Endothelial cell (in vitro differentiated cells): Measurements from ENCODE around the gene RIMS1. TPM values are rescaled to one million over a fixed set of nuclear protein-coding genes. Genes with fewer than 3 reads are reported as not detected.

Source experiments
- DNase-seq: peaks from one replicate; pipeline ENCODE4 v3.0.0; 2021; ENCODE audit warnings: low spot score
- H3K27ac Mint-ChIP-seq: one replicate; pipeline ENCODE4 v1.8.0; 2021; ENCODE audit warnings: mixed read lengths, inconsistent platforms; ENCODE audit not compliant: unreplicated experiment
- H3K27me3 Mint-ChIP-seq: one replicate; pipeline ENCODE4 v1.8.0; 2021; ENCODE audit warnings: mild to moderate bottlenecking, moderate library complexity, mixed read lengths, inconsistent platforms; ENCODE audit not compliant: unreplicated experiment
- H3K36me3 Mint-ChIP-seq: one replicate; pipeline ENCODE4 v1.8.0; 2021; ENCODE audit warnings: mild to moderate bottlenecking, low read depth, mixed read lengths, inconsistent platforms; ENCODE audit not compliant: unreplicated experiment
- H3K4me1 Mint-ChIP-seq: one replicate; pipeline ENCODE4 v1.8.0; 2021; ENCODE audit warnings: mild to moderate bottlenecking, mixed read lengths, inconsistent platforms; ENCODE audit not compliant: unreplicated experiment
- H3K4me3 Mint-ChIP-seq: one replicate; pipeline ENCODE4 v1.8.0; 2021; ENCODE audit warnings: mild to moderate bottlenecking, mixed read lengths, inconsistent platforms; ENCODE audit not compliant: unreplicated experiment
- H3K9me3 Mint-ChIP-seq: one replicate; pipeline ENCODE4 v1.8.0; 2021; ENCODE audit warnings: mixed read lengths, inconsistent platforms; ENCODE audit not compliant: unreplicated experiment
- total RNA-seq: library from RNA; stranded (reverse); fragmentation: NEBNext Ultra II Directional; extraction: Animal tissue kit (Norgen Biotek cat#: 25700); gene quantifications from one replicate; pipeline ENCODE4 v1.2.1, GENCODE V29; 2021; ENCODE audit not compliant: unreplicated experiment
- TF ChIP-seq, protein P1 (sequence below): fragments of 200-600 bp; sonication (generic); IDR thresholded peaks from one replicate; pipeline ENCODE4 v1.5.0; 2021; ENCODE audit warnings: antibody characterized with exemption; ENCODE audit not compliant: unreplicated experiment

Gene RIMS1
- total RNA-seq, 1 donor from 2014 or later, result 1.8 TPM

DNA sequence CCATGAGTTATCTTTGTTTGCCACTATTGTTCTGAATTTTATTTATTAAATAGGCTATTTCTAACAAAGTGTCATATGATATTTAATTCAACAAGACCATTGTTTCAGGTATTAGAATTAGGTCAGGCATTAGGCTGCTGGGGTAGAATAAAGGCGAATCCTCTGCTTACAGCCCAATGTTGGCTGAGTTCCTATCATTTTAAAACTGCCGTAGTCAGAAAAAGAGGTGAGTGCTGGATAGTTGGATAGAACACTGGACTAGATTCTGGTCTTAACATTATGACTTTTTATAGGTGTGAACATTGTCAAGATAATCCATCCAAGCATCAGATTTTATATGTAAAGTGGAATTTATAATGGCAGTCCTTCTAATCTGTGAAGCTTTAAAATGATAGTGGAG lies 6.3 kb downstream of the RIMS1 start:
- H3K4me3 Mint-ChIP-seq, result no peak overlapping the region
- no peaks in the 10 kb centered on the region for H3K27me3 Mint-ChIP-seq
- TF ChIP-seq, protein P1, sequence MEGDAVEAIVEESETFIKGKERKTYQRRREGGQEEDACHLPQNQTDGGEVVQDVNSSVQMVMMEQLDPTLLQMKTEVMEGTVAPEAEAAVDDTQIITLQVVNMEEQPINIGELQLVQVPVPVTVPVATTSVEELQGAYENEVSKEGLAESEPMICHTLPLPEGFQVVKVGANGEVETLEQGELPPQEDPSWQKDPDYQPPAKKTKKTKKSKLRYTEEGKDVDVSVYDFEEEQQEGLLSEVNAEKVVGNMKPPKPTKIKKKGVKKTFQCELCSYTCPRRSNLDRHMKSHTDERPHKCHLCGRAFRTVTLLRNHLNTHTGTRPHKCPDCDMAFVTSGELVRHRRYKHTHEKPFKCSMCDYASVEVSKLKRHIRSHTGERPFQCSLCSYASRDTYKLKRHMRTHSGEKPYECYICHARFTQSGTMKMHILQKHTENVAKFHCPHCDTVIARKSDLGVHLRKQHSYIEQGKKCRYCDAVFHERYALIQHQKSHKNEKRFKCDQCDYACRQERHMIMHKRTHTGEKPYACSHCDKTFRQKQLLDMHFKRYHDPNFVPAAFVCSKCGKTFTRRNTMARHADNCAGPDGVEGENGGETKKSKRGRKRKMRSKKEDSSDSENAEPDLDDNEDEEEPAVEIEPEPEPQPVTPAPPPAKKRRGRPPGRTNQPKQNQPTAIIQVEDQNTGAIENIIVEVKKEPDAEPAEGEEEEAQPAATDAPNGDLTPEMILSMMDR, result no peak

DNA sequence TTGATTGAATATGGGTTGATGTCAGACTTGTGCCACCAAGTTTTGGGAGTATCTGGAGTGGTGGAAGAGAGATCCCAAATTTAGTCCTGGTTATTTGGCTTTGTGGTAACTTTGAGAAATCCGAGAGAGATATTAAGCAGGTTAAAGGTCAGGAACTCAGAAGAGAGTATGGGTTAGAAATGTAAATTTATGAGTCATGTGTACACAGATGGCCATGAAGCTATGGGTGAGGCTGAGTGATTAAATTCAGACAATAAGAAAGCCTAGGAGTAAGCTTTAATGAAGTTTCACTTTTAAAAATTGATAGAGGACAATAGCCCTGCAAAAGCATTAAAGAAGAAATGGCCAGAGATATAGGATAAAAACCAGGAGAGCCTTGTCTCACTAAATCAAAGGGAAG lies 14.3 kb downstream of the RIMS1 start:
- H3K4me1 Mint-ChIP-seq, result no peaks in the 10 kb centered on the region
- H3K9me3 Mint-ChIP-seq, result no peaks in the 10 kb centered on the region
- no peak for DNase-seq
- TF ChIP-seq, protein P1, result no peak
- no peak overlapping the region for H3K27ac Mint-ChIP-seq
- no peak overlapping the region for H3K4me3 Mint-ChIP-seq
- no peaks in the 10 kb centered on the region for H3K36me3 Mint-ChIP-seq
- no peaks in the 10 kb centered on the region for H3K27me3 Mint-ChIP-seq

More for the DNA sequence above, 6.3 kb downstream of the RIMS1 start:
- no peak for DNase-seq
- Mint-ChIP-seq H3K9me3 (no peaks in the 10 kb centered on the region), H3K36me3 (no peaks in the 10 kb centered on the region), H3K4me1 (peaks cover 12% of the 10 kb centered on the region), H3K27ac (no peak overlapping the region)

DNA sequence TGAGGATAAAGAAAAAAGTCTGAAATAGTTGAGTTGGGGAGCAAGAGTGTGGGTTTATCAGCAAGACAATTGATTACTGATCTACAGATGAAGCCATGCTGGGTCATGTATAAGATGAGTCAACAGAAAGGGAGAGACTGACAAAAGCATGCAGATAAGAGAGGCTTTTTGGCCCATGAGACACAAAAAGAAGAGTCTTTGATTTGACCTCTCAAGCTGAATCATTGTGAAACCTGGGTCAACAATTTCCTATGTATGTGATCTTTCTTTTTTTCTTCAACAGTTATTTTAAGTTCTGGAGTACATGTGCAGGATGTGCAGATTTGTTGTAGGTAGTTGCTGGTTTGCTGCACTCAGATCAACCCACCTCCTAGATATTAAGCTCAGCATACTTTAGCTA lies 15.9 kb downstream of the RIMS1 start:
- H3K27ac Mint-ChIP-seq, result no peak overlapping the region

DNA sequence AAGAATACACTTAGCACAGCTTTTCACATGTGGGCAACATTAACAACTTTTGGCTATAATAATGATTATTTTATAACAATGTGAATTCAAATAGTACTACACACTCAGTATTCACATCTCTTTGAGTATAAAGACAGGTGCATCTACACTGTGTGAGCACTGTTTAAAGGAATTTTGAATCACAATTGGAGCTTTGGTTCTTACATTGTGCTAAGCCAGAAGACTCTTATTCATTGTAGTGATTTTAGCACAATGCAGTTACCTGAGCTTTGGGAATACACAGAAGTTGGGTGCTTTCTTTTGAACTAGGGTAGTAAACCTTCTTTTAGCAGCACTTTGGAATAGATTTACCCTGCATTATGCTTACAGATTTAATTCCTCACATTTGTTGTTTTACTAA lies 20.5 kb downstream of the RIMS1 start:
- H3K4me3 Mint-ChIP-seq, result no peak overlapping the region
- H3K4me1 Mint-ChIP-seq, result no peaks in the 10 kb centered on the region
- H3K9me3 Mint-ChIP-seq, result no peaks in the 10 kb centered on the region
- H3K36me3 Mint-ChIP-seq, result no peaks in the 10 kb centered on the region
- DNase-seq, result no peak
- no peaks in the 10 kb centered on the region for H3K27me3 Mint-ChIP-seq
- TF ChIP-seq, protein P1, result no peak
- H3K27ac Mint-ChIP-seq, result no peak overlapping the region

More for the DNA sequence above, 15.9 kb downstream of the RIMS1 start:
- no peaks in the 10 kb centered on the region for H3K27me3 Mint-ChIP-seq
- no peaks in the 10 kb centered on the region for H3K4me1 Mint-ChIP-seq
- H3K4me3 Mint-ChIP-seq, result no peak overlapping the region
- TF ChIP-seq, protein P1, result no peak
- H3K36me3 Mint-ChIP-seq, result no peaks in the 10 kb centered on the region
- no peaks in the 10 kb centered on the region for H3K9me3 Mint-ChIP-seq
- no peak for DNase-seq

DNA sequence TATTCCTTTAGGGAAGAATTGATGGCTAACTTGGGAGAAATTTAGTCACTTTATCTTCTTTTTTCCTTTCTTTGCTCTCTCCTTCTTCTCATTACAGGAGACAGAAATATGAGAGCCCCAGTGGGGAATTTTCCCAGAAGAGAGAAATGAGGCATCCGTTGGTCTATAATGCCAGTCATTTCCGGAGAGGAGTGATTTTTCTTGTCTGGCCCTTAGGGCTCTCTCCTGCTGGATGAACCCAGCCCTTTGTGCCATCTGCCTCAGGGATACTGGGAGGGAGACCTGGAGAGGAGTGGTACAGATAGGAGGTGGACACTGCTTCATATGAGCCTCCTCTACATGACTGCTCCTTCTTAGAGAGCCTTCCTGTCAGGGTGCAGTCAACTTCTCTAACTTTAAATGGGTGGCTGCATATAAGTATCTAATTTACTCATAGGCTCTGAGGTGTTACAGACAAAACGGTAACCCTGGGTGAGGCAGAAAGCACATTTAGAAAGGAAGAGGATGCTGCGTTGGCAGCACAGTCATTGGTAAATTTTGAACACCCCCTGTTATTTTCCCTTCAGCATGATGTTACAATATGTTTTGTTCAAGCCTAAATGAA lies 21.9 kb downstream of the RIMS1 start:
- TF ChIP-seq, protein P1, result no peak
- Mint-ChIP-seq H3K4me3 (no peak overlapping the region), H3K36me3 (no peaks in the 10 kb centered on the region), H3K27ac (no peak overlapping the region), H3K9me3 (no peaks in the 10 kb centered on the region), H3K4me1 (no peaks in the 10 kb centered on the region), H3K27me3 (no peaks in the 10 kb centered on the region)
- no peak for DNase-seq
